ENCODE results near the gene TGFB1. TPM values are rescaled to one million over a fixed set of nuclear protein-coding genes. Genes with fewer than 3 reads are reported as not detected.
"Not testable (repeated sequence)": the region's sequence is repeated elsewhere in the genome, so short reads cannot be mapped to it uniquely, and the experiment has no call there.

Gene TGFB1
- polyA plus RNA-seq, 3 donors: 30.6 to 138 (median 42.2) TPM

GRCh38 chr19:41350735-41351338 is 2.9 kb downstream of the TGFB1 start:
- Histone ChIP-seq H3K9me3 (replicated peaks in 1 of 2; ENCODE audit: control insufficient read depth in 1 of 2, insufficient read depth in 1 of 2, low read length in 2 of 2) (no peaks in the 10 kb centered on the region), H3K4me3 (replicated peaks in 1 of 3; ENCODE audit: low read depth in 2 of 3, low read length in 3 of 3) (peak overlapping the region; percentile 89 to 97 (median 95)), H2AFZ (ENCODE audit: insufficient read depth, low read depth, low read length, poor library complexity, severe bottlenecking) (peak overlapping the region; percentile 57), H3K27ac (ENCODE audit: low read depth in 1 of 2, low read length in 2 of 2) (peak overlapping the region; percentile 7 to 88), H3K27me3 (ENCODE audit: control insufficient read depth in 2 of 2, insufficient read depth in 2 of 2, low read length in 2 of 2) (no peaks in the 10 kb centered on the region), H3K4me2 (replicated peaks; ENCODE audit: extremely low read depth, low read length, poor library complexity, severe bottlenecking) (peak overlapping the region; percentile 94), H3K79me2 (ENCODE audit: insufficient read depth, low read length) (peaks cover 80% of the 10 kb centered on the region), H3K4me1 (ENCODE audit: control insufficient read depth in 1 of 2, insufficient read depth in 2 of 2, low read length in 2 of 2) (peaks cover 43 to 47% of the 10 kb centered on the region in 2 donors), H3K9ac (ENCODE audit: insufficient read depth, low read length, poor library complexity, severe bottlenecking) (peak overlapping the region; percentile 93), H3K36me3 (replicated peaks in 1 of 2; ENCODE audit: control insufficient read depth in 1 of 2, insufficient read depth in 2 of 2, low read length in 2 of 2) (peaks cover 22 to 39% of the 10 kb centered on the region in 2 donors), H4K20me1 (ENCODE audit: insufficient read depth, low read length) (peaks cover 78% of the 10 kb centered on the region)
- Mint-ChIP-seq H3K27me3 (ENCODE audit: low read depth in 3 of 3) (peaks cover 0 to 1% (median 0%) of the 10 kb centered on the region in 3 donors), H3K27ac (peak overlapping the region; percentile 84 to 98 (median 96)), H3K36me3 (peaks cover 30 to 52% of the 10 kb centered on the region in 2 donors), H3K4me3 (peak overlapping the region; percentile 94 to 100), H3K4me1 (peaks cover 50% of the 10 kb centered on the region), H3K9me3 (peaks cover 0 to 2% (median 0%) of the 10 kb centered on the region in 7 donors)
- TF ChIP-seq, protein P1, sequence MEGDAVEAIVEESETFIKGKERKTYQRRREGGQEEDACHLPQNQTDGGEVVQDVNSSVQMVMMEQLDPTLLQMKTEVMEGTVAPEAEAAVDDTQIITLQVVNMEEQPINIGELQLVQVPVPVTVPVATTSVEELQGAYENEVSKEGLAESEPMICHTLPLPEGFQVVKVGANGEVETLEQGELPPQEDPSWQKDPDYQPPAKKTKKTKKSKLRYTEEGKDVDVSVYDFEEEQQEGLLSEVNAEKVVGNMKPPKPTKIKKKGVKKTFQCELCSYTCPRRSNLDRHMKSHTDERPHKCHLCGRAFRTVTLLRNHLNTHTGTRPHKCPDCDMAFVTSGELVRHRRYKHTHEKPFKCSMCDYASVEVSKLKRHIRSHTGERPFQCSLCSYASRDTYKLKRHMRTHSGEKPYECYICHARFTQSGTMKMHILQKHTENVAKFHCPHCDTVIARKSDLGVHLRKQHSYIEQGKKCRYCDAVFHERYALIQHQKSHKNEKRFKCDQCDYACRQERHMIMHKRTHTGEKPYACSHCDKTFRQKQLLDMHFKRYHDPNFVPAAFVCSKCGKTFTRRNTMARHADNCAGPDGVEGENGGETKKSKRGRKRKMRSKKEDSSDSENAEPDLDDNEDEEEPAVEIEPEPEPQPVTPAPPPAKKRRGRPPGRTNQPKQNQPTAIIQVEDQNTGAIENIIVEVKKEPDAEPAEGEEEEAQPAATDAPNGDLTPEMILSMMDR (IDR thresholded peaks at IDR 0.05): no peak
- DNase-seq: no peak
- under 1% methylated on average over 19 of the region's 22 CpGs for WGBS (ENCODE audit: insufficient coverage)
- intact Hi-C loops (cut with micrococcal nuclease): loop anchor here (5.0 to 10.0 kb wide), 5 partner anchors 34 to 174 kb away; partner anchors contain the start of genes DMAC2 (in 1 of the 2) and HNRNPUL1 (in 1 of the 2)

DNA sequence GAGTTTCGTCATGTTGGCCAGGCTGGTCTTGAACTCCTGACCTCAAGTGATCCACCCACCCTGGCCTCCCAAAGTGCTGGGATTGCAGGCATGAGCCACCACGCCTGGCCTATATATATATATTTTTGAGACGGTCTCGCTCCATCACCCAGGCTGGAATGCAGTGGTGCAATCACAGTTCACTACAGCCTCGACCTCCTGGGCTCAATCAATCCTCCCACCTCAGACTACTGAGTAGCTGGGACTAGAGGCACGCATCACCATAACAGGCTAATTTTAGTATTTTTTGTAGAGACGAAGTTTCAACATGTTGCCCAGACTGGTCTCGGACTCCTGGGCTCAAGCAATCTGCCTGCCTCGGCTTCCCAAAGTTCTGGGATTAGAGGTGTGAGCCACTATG is 6.8 kb downstream of the TGFB1 start:
- peaks cover 58 to 77% of the 10 kb centered on the region in 2 donors for H3K36me3 Mint-ChIP-seq
- H3K4me1 ChIP-seq (ENCODE audit: control insufficient read depth in 1 of 2, insufficient read depth in 2 of 2, low read length in 2 of 2): peaks cover 51 to 58% of the 10 kb centered on the region in 2 donors
- peaks cover 95% of the 10 kb centered on the region for H3K79me2 ChIP-seq (ENCODE audit: insufficient read depth, low read length)
- peak overlapping the region in 1 of 7 donors; percentile 42 for H3K27ac Mint-ChIP-seq
- H3K4me3 ChIP-seq (replicated peaks in 1 of 3; ENCODE audit: low read depth in 2 of 3, low read length in 3 of 3); H2AFZ ChIP-seq (ENCODE audit: insufficient read depth, low read depth, low read length, poor library complexity, severe bottlenecking); H3K27ac ChIP-seq (ENCODE audit: low read depth in 1 of 2, low read length in 2 of 2); H3K9me3 ChIP-seq (replicated peaks in 1 of 2; ENCODE audit: control insufficient read depth in 1 of 2, insufficient read depth in 1 of 2, low read length in 2 of 2); H3K27me3 ChIP-seq (ENCODE audit: control insufficient read depth in 2 of 2, insufficient read depth in 2 of 2, low read length in 2 of 2); H3K9ac ChIP-seq (ENCODE audit: insufficient read depth, low read length, poor library complexity, severe bottlenecking); H3K4me3 Mint-ChIP-seq; H3K9me3 Mint-ChIP-seq; intact Hi-C loops (cut with micrococcal nuclease); H3K4me2 ChIP-seq (replicated peaks; ENCODE audit: extremely low read depth, low read length, poor library complexity, severe bottlenecking); DNase-seq; H3K27me3 Mint-ChIP-seq (ENCODE audit: low read depth in 3 of 3): not testable (repeated sequence)
- H3K4me1 Mint-ChIP-seq: peaks cover 63% of the 10 kb centered on the region
- peaks cover 99% of the 10 kb centered on the region for H4K20me1 ChIP-seq (ENCODE audit: insufficient read depth, low read length)
- H3K36me3 ChIP-seq (replicated peaks in 1 of 2; ENCODE audit: control insufficient read depth in 1 of 2, insufficient read depth in 2 of 2, low read length in 2 of 2): peaks cover 49 to 71% of the 10 kb centered on the region in 2 donors
- 93% methylated on average over 3 of the region's 9 CpGs for WGBS (ENCODE audit: insufficient coverage)
